ENCODE results near the gene GALNS.
A peak's percentile ranks its signal among the peaks of the same experiment; 100 is the strongest.

The GALNS gene

DNA sequence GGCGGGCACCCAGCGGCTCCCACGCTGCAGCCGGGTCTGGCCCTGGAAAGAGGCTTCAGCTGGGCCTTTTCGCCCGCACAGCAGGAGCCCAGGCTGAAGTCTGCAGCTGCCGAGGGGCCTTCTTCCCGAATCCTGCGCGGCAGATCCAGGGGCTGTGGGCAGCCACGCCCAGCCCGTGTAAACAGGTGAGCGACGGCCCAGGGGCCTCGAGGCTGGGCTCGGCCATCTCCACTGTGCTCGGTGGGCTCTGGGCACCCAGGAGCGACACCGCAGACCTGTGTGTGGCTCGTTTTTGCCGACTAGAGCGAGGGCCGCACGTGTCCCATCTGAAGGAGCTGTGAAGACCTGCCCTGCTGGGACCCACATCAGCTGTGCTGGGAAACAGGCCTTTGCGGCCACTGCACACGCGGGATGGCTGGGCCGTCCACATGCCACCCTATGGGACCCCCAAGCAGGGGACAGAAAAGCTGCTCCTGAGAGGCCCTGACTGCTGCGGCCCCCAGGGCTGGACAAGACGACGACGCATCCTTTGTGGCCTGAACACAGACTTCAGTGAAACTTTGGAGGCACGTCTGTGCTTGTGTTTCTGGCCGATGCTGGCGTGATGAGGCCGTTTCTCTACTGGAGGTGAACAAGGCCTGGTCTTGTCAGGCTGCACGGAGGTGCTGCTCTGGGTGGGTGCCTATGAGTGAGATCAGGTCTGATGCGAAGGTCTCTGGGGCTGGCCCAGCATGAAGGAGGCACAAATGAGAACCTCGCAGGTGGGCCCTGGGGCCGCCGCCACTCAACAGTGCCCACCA, 39.8 kb downstream of the GALNS start:
- no peak for DNase-seq (ENCODE audit: low spot score)

DNA sequence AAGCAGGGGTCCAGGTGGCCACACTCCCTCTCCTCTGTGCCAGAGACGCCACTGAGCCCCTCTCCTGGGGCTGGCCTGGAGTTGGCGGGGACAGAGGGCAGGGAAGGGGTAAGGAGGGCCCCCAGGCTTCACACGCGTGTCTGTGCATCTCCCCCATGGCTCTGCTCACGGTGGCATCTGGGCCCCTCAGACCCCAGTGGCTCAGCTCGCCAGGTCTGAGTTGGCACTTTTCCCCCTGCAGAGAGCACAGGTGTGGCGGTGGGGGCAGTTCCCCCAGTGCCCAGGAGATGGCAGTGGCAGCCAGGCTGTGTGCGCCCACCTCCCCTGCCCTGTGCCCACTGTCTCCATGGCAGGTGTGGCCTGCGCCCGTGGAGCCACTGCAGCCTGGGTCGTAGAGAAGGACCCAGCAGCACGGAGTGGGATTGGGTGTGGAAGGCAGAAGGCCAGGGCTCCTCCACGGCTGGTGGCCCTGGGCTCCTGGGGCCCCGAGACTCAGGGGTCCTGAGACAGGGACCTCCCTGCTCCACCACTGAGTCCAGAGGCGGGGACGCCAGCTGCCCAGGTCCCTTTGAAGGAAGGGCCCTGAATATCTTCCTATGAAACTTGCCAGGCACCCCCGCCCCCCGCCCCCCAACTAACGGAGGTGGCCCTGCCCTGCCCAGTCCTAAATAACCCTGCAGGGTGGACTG, 40.7 kb downstream of the GALNS start:
- DNase-seq (ENCODE audit: low spot score): no peak

DNA sequence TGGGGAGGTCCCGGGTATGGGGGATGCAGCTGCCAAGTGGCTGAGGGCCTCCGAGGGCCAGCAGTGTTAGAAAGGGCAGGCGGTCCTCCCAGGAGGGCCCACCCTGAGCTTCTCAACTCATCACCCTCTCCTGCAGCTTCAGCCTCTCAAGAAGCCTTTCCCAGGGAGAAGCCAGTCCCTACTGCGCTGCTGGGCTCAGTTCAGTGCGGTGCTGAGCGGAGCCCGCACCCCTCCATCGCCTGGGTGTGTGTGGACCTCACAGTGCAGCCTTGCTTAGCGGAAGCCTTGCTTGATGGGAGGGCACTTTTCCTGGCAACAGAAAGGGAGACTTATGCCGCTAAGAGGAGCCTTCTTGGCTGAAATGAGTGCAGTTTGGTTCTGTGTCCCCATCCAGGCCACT, 41.5 kb downstream of the GALNS start:
- no peak for DNase-seq (ENCODE audit: low spot score)

DNA sequence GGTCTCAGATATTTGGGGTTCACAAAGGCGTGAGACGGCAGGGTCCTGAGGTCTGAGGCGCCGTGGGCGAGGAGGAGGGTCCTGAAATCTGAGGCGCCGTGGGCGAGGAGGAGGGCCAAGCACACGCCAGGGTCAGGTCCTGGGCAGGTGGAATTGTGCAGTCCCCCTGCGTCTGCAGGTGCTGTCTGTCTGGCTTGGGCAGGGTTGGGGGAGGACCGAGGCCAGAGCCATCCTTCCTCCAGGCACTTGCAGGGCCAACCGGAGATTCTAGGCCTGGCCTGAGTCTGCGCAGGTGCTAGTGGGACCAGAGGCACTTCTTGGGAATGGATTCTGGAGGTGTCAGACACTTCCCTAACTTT, 42.6 kb downstream of the GALNS start:
- DNase-seq (ENCODE audit: low spot score): no peak

DNA sequence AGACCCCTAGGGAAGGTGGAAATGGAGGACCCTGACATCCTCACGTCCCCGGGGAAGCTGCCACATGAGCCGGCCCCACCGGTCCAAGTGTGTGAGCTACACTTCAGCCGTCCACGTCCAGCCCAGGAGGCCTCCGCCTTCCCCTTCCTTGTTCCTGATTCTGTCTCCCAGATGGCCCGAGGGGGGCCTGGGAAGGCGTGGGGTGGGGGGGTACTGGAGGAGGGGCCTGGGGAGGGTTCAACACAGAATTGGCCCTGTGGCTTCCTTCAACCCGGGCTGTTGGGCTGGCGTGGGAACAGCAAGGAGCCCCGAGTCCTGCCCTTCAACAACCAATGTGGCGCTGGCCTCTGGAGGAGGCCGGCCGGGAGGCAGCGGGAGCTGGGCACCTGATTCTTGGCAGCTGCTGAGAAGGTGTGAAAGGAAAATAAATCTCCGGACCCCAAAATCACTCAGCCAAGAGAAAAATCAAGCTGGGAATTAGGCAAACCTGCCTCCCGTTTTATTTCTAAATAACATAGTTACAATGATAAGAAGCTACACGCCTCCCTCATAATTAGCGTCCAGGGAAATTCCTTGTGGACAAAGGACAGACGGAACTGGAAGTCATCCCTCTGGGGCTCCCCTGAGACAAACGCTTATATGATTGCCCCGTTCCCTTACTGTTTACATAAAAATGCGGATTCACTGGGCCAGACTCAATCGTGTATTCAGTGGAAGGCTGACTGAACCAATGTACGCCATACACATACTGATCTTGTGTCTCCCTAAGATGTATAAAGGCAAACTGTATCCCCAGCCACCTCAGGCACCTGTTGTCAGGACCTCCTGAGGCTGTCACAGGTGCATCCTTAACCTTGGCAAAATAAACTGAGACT, 43.2 kb downstream of the GALNS start:
- no peak for DNase-seq (ENCODE audit: low spot score)

DNA sequence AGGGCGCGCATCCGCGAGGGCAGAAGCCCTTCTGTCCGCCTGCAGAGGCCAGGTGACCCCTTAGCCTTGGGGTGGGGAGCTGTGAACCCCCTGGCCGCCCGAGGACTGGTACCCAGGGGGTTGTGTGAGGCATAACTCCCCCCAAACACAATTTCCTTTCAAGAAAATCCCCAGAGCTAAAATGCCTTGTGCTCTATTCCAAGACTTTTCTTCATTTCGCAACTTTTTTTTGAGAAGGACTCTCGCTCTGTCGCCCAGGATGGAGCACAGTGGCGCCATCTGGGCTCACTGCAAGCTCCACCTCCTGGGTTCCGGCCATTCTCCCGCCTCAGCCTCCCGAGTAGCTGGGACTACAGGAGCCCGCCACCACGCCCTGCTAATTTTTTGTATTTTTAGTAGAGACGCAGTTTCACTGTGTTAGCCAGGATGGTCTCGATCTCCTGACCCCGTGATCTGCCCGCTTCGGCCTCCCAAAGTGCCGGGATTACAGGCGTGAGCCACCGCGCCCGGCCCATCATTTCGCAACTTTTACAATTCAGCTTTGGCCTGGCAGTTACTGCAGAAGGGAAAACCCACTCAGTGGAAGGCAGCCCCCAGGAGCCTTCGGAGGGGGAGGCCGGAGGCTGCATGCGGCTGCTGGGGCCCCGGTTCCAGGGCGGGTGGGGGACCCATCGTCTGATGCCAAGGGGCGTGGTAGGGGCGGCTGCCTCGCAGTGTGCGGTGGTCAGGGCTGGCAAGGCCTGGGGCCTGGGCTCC, 44.1 kb downstream of the GALNS start:
- no peak for DNase-seq (ENCODE audit: low spot score)

DNA sequence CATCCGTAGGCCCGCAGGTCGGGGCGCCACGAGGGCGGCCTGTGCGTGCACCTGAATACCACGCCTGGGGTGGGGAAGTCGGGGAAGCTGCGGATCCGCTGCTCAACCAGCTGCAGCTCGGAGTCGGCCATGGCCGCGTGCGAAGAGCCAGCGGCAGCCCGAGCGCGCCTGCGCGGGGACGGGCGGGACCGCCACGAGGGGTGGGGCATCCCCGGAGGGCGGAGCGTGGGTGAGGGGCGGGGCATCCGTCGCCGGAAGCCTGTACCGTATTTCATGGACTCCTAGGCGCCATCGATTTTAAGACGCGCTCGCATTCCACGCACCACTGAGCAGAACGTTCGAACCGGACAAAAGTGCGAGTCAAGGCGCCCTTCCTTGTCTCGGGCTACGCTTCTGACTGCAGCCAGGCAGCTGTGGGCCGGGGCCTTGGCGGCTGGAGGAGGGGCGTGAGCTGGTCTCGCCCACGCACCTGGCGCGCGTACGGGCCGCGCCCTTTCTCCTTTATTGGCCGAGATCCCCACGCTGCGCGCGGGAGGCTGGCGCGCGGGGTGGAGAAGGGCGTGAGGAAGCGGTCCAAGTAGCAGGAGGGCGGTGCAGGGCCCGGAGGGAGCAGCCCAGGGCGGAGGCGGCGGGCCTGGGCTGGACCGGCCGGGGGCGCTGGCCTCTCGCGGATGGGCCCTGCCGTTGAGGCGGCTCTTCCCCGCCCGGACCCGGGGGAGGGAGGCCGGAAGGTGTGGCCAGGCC, 44.8 kb downstream of the GALNS start, which contains the start of gene APRT:
TSS of gene APRT (minus strand) at position 160 of the 744 bp plus-strand sequence. CDS start at position 131, 29 bp downstream.
- peak; percentile 94 for DNase-seq (ENCODE audit: low spot score)

DNA sequence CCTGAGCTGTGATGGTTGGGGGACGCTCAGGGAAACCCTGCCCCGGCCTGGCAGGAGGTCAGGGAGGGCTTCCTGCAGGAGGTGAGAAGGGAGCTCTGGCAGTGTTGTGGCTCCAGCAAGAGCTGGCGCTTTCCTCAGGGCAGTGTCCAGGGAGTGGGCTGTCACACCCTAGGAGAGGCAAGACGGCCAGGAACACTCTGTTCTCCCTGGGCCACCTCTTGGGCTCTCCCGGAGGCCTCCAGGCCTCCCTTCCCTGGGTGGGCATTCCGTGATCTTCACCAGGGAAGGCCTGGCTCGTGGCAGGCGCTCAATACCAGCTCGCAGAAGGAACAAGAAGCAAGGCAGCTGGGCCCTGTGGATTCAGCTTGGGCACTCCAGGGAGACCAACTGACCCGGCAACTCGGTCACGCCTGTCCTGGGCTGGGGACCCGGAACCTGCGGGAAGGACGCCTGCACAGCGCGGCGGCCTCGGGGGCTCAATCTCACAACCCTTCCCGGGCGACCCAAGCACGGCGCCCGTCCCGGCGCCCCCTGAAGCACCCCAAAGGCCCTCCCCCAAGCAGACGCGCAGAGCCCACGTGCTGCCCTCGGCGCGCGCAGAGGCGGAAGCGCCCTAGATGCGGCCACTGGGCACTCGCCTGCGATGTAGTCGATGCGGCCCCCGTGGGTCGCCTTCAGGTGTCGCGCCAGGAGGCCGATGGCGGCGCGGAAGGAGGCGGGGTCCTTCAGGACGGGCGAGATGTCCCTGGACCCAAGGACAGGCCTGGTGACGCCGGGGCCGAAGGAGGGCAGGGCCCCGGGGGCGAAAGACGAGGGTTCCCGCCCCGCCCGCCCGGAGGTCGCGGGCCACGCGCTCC, 45.6 kb downstream of the GALNS start:
- DNase-seq (ENCODE audit: low spot score): peak; percentile 92

DNA sequence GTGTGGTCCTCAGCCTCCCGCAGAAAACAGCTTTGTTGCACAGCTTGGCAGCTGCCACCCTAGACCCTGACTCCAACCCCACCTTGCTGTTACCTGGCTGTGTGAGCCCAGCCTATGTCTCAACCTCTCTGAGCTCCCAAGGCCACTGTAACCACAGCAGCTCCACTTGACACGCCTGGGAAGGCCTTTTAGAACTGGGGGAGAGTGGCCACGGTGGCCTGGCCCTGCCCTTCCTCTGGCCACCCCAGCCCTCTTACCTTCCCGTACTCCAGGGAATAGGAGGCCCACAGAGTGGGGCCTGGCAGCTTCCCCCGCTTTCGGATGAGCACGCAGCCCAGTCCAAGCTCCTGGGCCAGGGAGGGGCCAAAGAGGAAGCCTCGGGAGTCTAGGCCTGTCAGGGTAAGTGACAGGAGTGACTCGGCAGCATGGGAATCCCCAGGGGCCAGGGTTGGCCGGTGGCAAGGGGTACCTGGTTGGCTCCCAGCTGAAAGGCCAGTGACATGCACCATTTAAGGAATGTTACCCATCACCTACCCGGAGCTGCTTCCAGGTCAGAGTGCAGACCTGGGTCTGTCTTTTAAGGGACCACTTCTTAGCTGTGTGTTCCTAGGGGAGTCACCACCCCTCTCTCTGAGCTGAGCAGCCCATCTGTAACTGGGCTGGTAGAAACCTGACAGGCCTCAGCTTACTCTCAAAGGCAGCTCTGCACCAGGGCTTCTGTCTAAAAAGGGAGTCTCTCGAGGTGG, 46.4 kb downstream of the GALNS start:
- DNase-seq (ENCODE audit: low spot score): no peak

DNA sequence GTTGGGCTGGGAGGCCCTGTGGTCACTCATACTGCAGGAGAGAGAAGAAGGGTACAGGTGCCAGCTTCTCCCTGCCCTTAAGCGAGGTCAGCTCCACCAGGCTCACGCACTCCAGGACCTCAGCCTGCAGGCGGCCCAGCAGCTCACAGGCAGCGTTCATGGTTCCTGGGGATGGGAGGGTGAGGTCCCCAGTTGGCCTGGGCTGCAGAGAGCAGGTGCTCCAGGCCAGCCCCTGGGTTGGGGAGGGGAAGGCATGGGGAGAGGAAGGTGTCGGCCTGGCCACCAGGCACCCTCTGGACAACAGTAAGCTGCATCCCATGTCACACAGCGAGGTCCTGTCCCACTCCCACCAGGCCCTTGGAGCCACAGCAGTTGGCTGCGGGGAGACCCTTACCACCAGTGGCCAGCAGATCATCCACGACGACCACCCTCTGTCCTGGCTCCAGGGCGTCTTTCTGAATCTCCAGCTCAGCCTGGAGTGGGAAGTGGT, 47.0 kb downstream of the GALNS start:
- no peak for DNase-seq (ENCODE audit: low spot score)

DNA sequence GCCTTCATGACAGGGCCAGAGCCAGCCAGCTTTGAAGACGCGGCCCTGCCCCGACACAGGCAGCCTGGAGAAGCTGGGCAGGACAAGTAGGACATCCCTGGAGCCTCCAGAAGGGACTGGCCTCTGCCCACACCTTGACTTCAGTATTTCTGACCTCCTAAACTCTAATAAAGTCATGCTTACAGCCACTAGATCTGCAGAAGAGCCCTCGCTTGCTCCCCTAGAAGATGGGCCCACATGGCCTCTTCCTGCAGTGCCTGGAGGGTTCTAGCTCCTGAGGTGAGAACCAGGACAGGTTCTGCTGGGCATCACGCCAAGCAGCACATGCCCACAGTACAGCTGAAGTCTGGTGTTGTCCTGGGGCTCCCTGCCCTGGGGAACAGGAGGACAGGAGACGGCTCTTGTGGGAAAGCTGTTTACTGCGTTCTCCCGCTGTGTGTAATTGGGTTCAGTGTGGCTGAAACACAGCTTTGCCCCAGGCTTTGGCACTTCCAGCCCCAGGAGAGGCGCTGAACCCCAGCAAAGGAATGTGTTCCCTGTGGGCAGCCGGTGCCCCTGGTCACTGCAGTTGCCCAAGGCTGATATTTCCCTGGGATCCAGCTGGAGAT, 47.6 kb downstream of the GALNS start:
- DNase-seq (ENCODE audit: low spot score): no peak

DNA sequence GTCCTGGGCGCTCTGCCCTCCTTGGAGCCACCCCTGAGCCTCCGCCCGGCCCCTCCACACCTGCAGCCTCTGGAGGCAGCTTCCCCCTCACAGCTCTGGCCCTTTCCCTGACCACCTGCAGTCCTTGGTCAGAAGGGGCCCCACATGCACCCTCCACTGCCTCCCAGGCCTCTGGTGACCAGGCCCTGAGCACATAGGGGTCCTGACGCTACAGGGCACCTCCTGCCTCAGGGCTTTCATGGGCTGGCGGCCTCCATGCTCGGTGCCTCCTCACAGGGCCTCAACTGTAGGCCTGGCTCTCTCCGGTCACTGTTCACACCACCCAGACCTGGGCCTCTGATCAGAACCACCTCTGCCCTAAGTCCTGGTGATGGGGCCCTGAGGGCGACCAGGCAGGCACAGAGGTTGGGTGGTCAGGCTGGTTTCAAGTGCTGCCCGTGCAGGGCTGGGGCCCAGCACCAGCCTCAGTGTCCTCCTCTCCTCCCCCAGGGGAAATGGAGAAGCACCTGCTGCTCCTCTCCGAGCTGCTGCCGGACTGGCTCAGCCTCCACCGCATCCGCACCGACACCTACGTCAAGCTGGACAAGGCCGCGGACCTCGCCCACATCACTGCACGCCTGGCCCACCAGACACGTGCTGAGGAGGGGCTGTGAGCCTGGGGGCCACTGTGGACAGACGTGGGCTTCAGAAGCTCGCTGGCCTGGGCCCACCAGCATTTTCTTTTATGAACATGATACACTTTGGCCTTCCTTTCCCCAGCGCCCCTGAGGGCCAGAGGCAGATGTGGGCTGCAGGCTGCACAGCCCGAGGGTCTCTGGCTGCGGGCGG, 48.9 kb downstream of the GALNS start:
- no peak for DNase-seq (ENCODE audit: low spot score)

DNA sequence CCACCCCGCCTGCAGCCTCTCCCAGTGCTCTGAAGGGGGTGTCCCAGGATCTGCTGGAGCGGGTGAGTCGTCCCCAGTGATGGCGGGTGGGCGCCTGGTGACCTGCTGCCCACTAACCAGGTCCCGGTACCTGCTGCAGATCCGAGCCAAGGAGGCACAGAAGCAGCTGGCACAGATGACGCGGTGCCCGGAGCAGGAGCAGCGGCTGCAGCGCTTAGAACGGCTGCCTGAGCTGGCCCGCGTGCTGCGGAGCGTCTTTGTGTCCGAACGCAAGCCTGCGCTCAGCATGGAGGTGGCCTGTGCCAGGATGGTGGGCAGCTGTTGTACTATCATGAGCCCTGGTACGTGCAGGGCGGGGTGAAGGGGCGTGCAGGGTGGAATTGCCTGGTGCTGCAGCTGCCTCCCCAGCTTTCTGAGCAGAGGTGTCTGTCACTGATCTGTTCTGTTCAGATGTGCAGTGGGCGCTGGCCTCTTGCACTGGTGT, 49.6 kb downstream of the GALNS start:
- no peak for DNase-seq (ENCODE audit: low spot score)

DNA sequence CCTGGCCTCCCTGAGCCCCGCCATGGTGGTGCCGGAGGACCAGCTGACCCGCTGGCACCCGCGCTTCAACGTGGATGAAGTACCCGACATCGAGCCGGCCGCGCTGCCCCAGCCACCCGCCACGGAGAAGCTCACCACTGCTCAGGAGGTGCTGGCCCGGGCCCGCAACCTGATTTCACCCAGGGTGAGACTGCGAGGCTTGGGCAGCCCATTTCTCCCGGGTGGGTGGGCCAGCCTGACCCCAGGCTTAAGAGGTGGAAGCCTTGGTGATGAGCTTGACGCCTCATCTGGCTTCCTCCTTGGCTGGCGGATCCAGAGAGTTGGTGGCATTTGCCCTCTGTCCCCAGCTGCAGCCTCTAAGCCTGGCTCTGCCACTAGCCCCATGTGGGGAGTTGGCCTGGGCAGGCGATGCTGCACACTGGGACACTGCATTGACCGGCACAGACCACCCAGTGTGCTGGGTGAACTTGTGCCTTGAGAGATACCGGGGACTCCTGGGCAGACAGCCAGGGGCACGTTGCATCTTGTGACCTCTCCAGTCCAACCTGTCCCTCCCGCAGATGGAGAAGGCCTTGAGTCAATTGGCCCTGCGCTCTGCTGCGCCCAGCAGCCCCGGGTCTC, 50.1 kb downstream of the GALNS start:
- DNase-seq (ENCODE audit: low spot score): no peak

DNA sequence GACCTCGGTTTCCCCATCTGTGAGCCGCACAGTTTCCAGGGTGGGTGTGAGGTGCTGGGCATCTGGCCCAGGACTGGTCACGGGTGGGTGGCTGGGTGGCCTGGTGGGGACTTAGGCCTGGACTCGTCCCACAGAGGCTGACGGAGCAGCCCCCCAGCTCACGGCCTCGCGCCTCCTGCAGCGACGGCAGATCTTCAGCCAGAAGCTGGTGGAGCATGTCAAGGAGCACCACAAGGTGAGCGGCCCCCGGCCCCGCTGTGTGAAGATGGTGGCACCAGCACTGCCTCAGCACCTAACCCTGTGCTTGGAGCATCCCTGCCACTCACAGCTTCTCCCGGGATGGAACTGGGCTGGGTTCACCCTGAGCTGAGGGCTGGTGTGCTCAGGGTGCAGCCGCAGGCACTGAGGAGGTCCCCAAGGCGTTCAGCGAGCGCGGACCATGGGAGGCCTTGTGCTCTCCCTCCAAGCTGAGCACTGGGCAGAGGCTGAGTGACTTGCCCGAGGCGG, 50.8 kb downstream of the GALNS start:
- no peak for DNase-seq (ENCODE audit: low spot score)

DNA sequence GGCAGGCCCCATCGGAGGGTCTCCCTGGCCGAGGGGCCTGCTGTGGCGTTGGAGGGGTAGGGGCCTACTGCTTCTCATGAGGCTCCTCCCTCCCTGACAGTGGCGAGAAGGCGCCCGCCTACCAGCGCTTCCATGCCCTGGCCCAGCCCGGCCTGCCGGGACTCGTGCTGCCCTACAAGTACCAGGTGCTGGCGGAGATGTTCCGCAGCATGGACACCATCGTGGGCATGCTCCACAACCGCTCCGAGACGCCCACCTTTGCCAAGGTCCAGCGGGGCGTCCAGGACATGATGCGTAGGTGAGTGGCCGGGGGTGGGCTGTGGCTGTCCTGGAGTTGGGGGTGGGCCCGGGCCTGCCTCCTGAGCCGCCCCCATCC, 51.4 kb downstream of the GALNS start:
- DNase-seq (ENCODE audit: low spot score): no peak
